Left ventricle myocardium superior (tissue), 1 donor: ENCODE data around the gene TNK2. TPM values are rescaled to one million over a fixed set of nuclear protein-coding genes. Genes with fewer than 3 reads are reported as not detected.
"Not testable (repeated sequence)": the region's sequence is repeated elsewhere in the genome, so short reads cannot be mapped to it uniquely, and the experiment has no call there.

Experiments used
- ATAC-seq: fragments of 200-7000 bp; cut with Tn5 transposase; one replicate; pipeline ENCODE4 v1.9.1; 2020; ENCODE audit warnings: mild to moderate bottlenecking, moderate library complexity
- DNase-seq: peaks from one replicate; pipeline ENCODE4 v3.0.0-alpha.2; 2020
- intact Hi-C: fragments of 100-400 bp; cut with micrococcal nuclease; formaldehyde crosslinking; loops from one replicate; pipeline ENCODE4 v1.11.0; 2022
- total RNA-seq: library from RNA; stranded (reverse); fragmentation: NEBNext Ultra II Directional; extraction: Animal tissue kit (Norgen Biotek cat#: 25700); gene quantifications from one replicate; pipeline ENCODE4 v1.2.1, GENCODE V29; 2021
- donor health status: DM: no; HTN: yes; CAD: no; lungs with severe emphysema.

The TNK2 gene
- total RNA-seq, 1 donor from 2014 or later, result 28.9 TPM

GRCh38 chr3:195836476-195837135 is 71.7 kb downstream of the TNK2 start:
- DNase-seq (no peak), ATAC-seq (no peak)
- intact Hi-C loops, result no loop called here

GRCh38 chr3:195835791-195836190 is 72.6 kb downstream of the TNK2 start:
- intact Hi-C loops, result no loop called here
- DNase-seq (no peak), ATAC-seq (no peak)

GRCh38 chr3:195834675-195835583 is 73.4 kb downstream of the TNK2 start:
- intact Hi-C loops, result no loop called here
- no peak for ATAC-seq
- DNase-seq, result no peak

GRCh38 chr3:195829897-195830254 is 78.5 kb downstream of the TNK2 start:
- intact Hi-C loops, result no loop called here
- DNase-seq (no peak), ATAC-seq (no peak)

GRCh38 chr3:195828762-195829161 is 79.6 kb downstream of the TNK2 start:
- DNase-seq, result no peak
- intact Hi-C loops, result no loop called here
- ATAC-seq, result no peak

GRCh38 chr3:195825857-195826804 is 82.2 kb downstream of the TNK2 start:
- DNase-seq, result no peak

GRCh38 chr3:195825191-195825588 is 83.2 kb downstream of the TNK2 start:
- ATAC-seq, result no peak
- no peak for DNase-seq
- intact Hi-C loops, result no loop called here

More at GRCh38 chr3:195825857-195826804, 82.2 kb downstream of the TNK2 start:
- ATAC-seq, result no peak
- intact Hi-C loops, result no loop called here

GRCh38 chr3:195824425-195825190 is 83.7 kb downstream of the TNK2 start:
- intact Hi-C loops, DNase-seq: not testable (repeated sequence)

GRCh38 chr3:195823999-195824398 is 84.4 kb downstream of the TNK2 start:
- intact Hi-C loops, result no loop called here
- no peak for DNase-seq
- no peak for ATAC-seq

More at GRCh38 chr3:195824425-195825190, 83.7 kb downstream of the TNK2 start:
- ATAC-seq, result not testable (repeated sequence)

- intact Hi-C loops, result no loop called here
- no peak for DNase-seq
- ATAC-seq, result no peak
These were observed 85.1 kb downstream of the TNK2 start for GRCh38 chr3:195823280-195823679.

- intact Hi-C loops, result no loop called here
- ATAC-seq (no peak), DNase-seq (no peak)
These were observed 86.1 kb downstream of the TNK2 start for GRCh38 chr3:195822131-195822696.

GRCh38 chr3:195821403-195822130 is 86.8 kb downstream of the TNK2 start:
- DNase-seq (no peak), ATAC-seq (no peak)
- intact Hi-C loops, result no loop called here

GRCh38 chr3:195820901-195821300 is 87.5 kb downstream of the TNK2 start:
- DNase-seq, result no peak
- intact Hi-C loops, result no loop called here
- ATAC-seq, result no peak

GRCh38 chr3:195820186-195820585 is 88.2 kb downstream of the TNK2 start:
- no peak for DNase-seq
- intact Hi-C loops, result no loop called here
- no peak for ATAC-seq

GRCh38 chr3:195818301-195818700 is 90.0 kb downstream of the TNK2 start:
- DNase-seq (no peak), ATAC-seq (no peak)
- intact Hi-C loops, result no loop called here

GRCh38 chr3:195817578-195818135 is 90.7 kb downstream of the TNK2 start:
- intact Hi-C loops, result no loop called here
- ATAC-seq (no peak), DNase-seq (no peak)

GRCh38 chr3:195816276-195816913 is 92.0 kb downstream of the TNK2 start:
- ATAC-seq, DNase-seq, intact Hi-C loops: not testable (repeated sequence)
